ENCODE data around the gene YJEFN3.
A peak's percentile ranks its signal among the peaks of the same experiment; 100 is the strongest.

YJEFN3 gene

DNA sequence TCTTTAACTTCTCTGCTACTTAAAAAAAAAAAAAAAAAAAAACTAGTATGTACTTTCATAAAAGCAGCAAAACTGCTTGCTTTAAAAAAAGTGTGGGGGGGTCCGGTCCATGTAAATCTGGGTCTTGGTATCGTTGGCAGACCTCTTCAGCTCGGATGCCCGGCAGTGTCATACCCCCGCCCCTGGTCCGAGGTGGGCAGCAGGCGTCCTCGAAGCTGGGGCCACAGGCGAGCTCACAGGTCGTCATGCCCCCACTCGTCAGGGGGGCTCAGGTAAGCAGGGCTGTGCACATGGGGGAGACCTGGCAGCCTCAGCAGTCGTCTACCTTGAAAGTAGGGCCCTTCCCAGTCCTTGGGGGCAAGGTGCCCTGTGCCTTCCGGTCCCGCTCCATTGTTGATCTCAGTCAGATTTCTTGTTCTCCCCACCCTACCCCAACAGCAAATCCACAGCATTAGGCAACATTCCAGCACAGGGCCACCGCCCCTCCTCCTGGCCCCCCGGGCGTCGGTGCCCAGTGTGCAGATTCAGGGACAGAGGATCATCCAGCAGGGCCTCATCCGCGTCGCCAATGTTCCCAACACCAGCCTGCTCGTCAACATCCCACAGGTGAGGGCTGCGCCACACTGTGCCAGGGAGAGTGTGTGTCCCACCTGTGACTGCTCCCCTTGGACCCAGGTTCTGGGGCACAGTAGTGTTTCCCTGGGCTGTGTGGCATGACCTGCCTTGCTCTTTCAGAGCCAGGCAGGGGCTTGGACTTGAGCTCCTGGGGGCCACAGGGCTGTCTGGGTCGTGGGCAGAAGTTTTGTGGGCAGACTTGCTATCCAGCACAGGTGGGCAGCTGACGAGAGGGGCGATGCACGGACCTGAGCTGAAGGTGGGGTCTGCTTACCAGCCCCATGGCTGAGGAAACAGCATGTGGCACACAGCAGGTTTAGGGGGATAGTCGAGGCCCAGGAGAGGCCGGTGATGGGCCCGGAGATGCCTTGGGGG lies 32.8 kb upstream of the YJEFN3 start:
- no peak for DNase-seq (ENCODE audit: low read depth in 2 of 2)

DNA sequence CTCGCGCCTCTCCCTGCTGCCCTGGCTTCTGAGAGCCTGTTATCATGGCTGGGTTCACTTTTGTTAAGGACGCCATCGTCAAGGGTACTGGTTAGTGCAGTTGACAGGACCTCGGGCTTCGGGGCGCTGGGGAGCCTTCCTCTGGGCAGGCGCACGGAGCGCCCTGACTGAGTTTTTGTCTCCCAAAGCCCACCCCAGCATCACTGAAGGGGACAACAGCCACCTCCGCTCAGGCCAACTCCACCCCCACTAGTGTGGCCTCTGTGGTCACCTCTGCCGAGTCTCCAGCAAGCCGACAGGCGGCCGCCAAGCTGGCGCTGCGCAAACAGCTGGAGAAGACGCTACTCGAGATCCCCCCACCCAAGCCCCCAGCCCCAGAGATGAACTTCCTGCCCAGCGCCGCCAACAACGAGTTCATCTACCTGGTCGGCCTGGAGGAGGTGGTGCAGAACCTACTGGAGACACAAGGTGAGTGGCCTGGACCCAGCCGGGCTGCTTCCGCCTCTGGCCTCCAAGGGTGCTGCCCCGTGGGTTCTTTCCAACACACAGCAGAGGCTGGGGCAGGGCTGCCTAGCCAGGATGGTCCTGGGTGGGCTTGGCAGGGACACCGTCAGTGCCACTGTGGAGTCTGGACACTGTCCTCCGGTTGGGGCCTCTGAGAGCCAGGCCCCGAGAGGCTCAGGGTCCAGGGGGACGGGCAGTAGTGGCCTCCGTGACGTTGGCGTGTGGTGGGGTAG lies 30.3 kb upstream of the YJEFN3 start:
- no peak for DNase-seq (ENCODE audit: low read depth in 2 of 2)

DNA sequence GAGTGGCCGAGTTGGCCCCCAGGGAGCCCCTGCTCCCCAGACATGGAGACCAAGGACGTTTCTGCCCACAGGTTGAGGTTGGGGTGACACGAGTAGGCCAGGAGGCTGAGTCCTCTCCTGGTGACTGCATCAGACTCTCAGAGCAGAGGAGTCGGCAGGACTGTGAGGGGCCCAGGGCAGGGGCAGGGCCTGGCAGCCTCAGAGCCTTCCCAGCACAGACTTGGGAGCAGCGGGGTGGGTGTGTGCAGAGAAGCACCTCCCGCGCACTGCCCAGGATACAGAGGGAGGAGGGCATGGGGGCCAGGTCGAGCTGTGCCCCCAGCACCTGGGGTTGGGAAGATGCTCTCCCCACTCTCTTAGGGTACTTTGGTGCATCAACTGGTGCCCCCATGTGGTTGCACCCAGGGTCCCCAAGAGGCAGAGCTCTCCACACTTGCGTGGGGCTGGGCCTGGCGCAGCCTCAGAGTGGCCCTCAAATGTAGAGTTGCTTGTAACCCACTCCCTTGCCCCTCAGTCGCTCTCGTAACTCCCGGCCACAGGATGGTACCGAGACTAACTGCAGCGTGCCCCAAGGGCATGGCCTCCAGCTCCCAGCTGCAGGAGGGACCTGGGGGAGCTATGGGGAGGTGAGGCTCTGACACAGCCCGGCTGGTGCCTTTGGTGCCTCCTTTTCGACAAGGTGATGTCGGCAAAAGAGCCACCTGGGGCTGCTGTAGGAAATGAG lies 29.3 kb upstream of the YJEFN3 start:
- DNase-seq (ENCODE audit: low read depth in 2 of 2), result no peak

DNA sequence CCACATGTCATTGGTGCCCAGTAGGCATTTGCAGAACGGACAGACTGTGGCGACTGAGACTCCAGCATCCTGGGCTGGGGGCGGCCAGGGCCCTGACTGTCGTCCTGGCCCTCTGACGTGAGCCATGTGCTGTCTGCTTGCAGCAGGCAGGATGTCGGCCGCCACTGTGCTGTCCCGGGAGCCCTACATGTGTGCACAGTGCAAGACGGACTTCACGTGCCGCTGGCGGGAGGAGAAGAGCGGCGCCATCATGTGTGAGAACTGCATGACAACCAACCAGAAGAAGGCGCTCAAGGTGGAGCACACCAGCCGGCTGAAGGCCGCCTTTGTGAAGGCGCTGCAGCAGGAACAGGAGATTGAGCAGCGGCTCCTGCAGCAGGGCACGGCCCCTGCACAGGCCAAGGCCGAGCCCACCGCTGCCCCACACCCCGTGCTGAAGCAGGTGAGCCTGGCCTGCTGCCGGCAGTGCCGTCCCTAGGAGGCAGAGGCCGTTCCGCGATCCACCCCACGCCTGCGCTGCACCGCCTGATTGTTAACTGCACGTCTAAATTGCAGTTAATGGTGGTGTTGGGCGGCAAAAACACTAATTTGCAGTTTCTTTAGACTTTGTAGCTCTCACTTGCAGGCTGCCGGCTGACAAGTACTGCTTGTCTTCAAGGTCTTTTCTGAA lies 27.6 kb upstream of the YJEFN3 start:
- no peak for DNase-seq (ENCODE audit: low read depth in 2 of 2)

DNA sequence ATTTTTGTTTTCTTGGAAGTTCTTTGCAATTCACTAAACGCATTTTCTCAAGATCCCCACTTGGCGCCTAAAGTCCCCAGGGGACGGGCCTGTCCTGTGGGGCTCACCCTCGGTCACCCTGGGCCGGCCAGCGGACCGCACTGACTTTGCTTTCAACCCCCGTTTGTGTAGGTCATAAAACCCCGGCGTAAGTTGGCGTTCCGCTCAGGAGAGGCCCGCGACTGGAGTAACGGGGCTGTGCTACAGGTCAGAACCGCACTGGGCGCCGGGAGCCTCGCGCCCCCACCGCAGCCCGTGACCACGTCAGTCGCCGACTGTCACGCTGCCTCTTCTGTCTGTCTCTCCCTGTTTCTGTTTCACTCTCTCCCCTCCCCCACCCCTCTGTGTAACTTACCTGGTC lies 26.9 kb upstream of the YJEFN3 start:
- no peak for DNase-seq (ENCODE audit: low read depth in 2 of 2)

DNA sequence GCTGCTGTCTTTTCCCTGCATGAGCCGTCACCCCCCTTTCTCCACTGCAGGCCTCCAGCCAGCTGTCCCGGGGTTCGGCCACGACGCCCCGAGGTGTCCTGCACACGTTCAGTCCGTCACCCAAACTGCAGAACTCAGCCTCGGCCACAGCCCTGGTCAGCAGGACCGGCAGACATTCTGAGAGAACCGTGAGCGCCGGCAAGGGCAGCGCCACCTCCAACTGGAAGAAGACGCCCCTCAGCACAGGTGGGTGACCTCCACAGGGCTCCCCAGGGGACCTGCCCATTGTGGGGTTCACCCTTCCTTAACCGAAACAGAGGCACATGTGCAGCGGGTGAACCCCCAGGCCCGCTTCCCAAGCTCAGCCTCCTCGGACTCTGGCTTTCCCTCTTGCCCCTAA lies 26.4 kb upstream of the YJEFN3 start:
- DNase-seq (ENCODE audit: low read depth in 2 of 2), result no peak

DNA sequence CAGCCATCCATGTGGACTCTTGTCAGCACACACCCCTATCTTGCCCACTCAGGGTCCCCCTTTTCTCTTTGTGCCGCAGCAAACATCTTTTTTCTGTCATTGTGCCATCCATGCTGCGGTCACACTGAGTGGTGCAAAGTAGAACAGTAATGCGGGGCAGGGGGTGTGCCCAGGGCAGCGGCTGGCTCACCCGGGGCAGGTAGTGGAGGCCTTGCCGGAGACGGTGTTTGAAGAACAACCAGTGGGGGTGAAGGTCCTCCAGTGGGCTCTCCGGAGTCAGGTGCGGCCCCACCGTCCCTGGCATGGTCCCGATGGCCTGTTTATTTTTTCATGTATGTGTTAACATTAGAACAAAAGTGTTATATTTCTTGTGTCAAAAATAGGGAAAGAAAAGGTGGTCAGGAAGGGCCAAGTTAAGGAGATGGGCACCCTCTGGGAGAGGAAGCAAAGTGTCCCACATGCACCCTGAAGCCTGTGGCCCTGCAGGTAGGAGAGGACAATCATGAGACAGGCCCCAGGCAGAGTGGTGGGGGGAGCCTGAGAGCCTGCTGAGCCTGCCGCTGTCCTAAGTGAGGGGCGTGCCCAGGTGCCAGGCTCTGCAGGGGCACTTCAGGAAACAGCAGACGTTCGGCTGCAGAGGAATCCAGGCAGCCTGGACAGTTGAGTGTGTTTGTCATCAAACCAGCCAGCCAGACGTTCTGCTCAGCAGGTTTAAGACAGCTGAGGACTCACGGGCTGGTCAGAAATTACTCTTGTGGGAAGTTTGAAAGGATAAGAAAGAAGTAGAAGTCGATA lies 25.7 kb upstream of the YJEFN3 start:
- DNase-seq (ENCODE audit: low read depth in 2 of 2), result no peak

DNA sequence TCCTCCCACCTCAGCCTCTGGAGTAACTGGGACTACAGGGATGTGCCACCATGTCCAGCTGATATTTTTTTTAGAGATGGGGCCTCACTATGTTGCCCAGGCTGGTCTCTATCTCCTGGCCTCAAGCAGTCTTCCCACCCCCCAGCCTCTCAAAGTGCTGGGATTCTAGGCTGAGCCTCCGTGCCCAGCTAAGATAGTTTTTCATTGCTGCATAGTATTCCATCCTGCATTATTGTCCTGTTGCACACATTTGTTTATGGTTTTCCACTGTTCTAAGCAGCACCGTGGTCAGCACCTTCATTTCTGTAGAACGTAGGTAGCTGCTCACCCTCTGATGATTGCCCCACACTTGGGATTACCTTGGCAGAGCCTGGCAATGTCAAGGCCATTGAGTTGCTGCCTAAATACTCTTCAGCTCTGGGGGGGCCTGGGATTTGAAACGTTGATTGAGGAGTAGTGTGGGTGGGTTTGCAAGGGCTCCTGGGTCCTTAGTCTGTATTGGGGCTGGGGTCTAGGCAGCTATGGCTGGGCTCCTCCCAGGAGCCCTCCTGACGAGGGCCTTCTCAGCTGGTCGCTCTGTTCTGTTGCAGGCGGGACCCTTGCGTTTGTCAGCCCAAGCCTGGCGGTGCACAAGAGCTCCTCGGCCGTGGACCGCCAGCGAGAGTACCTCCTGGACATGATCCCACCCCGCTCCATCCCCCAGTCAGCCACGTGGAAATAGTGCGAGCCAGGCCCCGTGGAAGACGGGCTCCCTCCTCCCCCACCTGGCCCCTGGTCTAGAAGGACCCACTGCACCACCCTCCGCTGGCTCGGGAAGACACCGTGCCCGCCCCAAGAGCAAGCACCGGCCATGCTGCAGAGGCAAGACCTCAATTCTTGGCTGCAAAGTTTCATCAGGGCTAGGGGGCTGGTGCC lies 23.7 kb upstream of the YJEFN3 start:
- DNase-seq (ENCODE audit: low read depth in 2 of 2), result no peak

DNA sequence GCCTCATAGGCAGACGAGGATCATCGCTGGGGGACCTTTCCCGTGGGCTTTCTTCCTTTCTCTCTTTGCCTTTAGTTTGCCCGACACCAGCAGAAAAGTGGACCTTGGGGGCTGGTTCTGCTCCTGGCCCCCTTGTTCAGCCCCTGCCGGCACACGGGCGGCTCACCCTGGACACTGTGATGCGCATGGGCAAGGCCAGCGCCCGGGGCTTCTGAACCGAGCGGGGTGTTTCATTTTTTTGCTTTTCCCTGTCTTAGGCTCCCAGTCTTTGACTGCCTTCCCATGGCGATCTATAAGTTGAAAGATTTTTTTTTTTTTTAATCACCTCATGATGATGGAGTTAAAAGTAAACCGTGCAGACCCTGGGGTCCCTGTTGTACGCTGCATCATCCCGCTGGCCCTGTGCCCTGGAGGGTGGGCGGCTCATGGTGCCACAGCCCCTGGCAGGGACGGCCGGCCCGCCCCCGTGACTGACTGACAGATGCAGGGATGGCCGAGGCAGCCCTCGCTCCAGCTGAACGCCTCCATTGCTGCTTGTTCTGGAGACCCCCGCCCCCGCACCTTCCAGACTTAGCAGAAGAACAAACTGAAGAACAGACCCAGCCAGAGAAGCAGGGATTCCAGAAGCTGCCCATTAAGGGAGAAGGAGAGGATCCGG lies 22.9 kb upstream of the YJEFN3 start:
- DNase-seq (ENCODE audit: low read depth in 2 of 2), result no peak

DNA sequence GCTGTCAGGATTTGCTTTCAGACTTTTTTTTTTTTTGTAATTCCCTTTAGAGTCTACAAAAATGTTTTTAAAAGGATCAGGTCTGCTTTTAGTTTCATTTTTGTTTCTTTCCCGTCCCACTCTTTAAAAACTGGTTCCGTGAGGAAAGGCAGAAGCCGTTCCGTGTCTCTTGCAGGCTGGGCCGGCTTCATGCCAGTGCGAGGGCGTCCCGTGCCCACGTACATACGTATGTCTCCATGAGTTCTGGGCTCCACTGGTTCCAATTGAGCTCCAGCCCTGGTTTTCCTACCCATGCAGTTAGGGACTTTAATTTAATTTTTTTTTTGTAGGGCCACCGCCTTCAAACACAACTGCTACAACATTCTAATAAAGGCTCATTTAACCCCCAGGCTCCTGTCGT lies 22.1 kb upstream of the YJEFN3 start:
- DNase-seq (ENCODE audit: low read depth in 2 of 2), result no peak

DNA sequence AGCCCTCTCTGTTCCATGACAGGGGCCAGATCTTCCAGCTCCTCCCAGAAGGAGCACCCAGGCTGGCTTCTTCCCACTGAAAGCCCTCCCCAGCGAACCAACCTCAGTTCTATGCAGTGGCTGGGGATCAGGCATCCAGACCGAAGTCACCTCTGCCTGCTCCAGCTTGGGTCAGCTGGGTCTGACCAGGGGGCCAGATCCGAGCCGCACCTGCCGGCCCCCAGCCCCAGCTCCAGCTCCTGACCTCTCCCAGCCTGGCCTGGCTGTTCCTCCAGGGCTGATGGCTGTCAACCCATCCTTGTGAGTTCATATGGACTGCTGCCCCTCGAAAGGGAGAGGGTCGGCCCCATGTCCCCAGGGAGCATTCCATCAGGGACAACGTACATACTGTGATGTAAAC lies 21.4 kb upstream of the YJEFN3 start:
- DNase-seq (ENCODE audit: low read depth in 2 of 2), result no peak

DNA sequence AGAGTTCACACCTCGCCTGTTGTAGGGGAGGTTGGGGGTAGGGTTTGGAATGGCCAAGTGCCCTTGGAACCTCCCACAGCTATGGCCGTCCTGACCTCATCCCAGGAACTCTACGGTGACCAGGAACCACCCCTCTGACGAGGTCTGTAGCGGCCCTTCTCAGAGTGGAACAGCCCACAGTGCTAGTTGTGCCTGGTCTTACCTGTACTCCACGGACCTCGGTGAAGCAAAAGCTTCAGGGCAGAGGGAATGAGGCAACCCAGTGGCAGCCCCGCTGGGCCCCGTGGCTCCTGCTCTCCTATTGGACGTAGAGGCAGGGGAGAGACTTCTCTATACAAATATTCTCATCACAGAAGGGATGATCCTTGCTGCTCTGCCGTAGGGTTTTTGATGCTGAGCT lies 20.5 kb upstream of the YJEFN3 start:
- DNase-seq (ENCODE audit: low read depth in 2 of 2), result no peak

DNA sequence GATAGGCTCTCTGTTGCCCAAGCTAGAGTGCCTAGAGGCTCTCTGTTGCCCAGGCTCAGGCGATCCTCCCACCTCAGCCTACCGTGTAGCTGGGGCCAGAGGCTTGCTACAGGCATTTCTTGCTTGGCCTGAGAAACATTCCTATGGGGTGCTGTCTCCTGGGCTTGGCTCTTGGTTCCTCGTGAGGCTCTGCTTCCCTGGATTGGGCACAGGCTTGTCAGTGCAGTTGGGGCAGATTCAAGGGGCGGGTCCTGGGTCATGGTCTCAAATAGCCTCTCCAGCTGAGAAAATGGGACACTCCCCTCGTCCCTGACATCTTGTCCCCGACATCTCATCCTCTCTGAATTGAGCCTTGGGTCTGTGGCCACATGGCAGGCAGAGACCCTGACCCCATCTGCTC lies 18.3 kb upstream of the YJEFN3 start:
- no peak for DNase-seq (ENCODE audit: low read depth in 2 of 2)

DNA sequence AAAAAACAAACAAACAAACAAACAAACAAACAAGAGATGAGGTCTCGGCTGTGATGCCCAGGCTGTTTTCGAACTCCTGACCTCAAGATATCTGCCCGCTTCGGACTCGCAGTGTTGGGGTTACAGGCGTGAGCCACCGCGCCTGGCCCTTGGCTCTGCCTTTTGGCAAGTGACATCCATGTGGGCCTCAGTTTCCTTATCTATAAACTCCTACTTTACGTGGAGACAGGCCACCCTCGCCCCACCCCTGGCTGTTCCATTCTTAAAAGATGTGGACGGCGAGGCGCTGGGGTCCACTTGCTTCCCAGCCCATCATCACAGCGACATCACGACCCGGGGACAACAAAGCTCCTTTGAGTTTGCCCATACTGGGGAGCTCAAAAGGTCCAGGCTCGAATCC lies 15.0 kb upstream of the YJEFN3 start:
- DNase-seq (ENCODE audit: low read depth in 2 of 2), result no peak

DNA sequence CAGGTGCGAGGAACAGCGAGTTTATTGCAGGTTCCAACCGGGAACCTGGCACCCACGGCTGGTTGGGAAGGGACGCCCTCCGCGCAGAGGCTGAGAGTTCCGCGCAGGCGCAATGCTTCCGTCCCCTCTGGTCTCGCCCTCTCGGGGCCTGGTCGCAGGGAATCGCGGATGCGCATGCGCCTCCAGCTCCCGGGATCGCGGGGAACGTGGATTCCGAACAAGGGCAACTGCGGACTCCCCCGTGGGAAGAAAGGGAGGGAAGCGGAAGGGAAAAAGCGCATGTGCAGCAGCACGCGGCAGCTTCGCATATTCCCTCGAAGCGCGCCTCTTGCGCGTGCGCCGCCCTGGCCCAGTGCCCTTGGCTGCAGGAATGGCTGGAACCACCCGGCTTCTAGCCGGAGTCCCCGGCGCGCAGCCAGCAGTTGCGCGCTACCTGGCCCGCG lies 14.5 kb upstream of the YJEFN3 start:
- no peak for DNase-seq (ENCODE audit: low read depth in 2 of 2)

DNA sequence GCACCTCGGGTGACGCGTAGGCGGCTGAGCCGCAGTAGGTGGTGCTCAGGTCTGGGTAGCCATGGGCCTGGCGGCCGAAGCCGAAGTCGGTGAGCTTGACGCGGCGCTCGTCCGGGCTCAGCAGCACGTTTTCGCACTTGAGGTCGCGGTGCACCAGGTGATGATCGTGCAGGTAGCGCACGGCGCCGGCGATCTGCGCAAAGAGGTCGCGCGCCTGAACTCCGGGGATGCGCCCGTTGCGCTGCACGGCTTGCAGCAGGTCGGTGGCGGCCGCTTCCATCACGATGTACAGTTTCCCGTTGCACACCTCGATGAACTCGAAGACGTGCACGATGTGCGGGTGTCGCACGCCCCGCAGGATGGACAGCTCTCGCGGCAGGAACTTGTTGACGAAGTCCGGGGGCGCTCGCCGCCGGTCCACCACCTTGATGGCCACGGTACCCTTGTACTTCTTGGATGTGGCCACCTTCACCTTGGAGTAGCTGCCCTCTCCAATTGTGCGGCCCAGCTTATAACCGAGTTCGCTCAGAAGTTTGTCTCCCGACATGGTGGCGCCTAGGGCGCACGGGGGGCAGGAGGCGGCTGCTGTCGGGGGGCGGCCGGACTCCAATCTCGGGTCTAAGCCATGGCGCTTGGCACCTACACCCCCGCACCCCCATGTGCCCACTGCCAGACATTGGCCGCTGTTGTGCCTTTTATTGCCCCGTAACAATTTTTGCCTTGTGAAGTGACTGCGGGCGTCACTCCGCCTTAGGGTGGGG lies 13.7 kb upstream of the YJEFN3 start, which contains the start of gene TSSK6:
TSS of gene TSSK6 (minus strand) at position 668 of the 761 bp plus-strand sequence. CDS start at position 547, 121 bp downstream.
- no peak for DNase-seq (ENCODE audit: low read depth in 2 of 2)

DNA sequence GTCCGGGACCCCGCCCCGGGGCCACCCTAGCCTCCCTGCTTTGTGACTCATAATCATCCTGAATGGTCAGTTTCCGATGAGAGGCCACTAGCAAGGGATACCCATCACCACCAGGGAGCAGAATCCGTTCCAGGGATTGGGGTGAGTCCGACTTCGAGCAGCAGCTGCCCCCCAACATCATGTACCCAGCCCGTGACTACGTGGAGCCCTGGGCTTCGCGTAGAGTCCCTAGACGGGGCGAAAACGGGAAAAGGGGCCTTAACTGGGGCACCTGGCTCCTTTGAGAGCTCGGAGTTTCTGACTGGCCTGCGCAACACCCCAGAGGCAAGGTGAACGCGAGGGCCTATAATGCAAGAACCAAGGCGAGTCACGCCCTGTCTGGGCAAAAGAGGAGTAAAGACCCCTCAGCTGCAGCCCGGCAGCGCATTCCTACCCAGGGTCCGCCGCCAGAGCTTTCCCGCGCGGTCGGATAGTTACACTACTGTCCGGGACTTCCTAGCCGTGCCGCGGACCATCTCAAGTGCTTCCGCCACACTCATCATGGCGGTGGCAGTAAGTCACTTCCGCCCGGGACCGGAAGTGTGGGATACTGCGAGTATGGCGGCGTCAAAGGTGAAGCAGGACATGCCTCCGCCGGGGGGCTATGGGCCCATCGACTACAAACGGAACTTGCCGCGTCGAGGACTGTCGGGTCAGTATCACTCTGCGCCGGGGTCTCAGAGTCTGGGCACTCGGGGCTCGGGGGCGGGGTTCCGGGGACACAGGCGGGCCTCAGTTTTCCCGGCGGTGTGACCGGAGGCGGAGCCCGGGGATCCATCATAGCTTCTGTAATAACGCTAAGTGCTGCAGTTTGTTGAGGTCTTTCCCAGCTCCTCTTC lies 12.8 kb upstream of the YJEFN3 start, which contains the start of gene NDUFA13:
TSS of gene NDUFA13 (plus strand) at position 584 of the 878 bp plus-strand sequence. CDS start at position 598, 14 bp downstream.
- DNase-seq (ENCODE audit: low read depth in 2 of 2), result peak; percentile 86 to 87

All from stimulated activated CD8-positive, alpha-beta memory T cell treated with anti-CD3 and anti-CD28 coated beads, Interleukin-15, amount 100 ng/mL, for 4 hours (primary cell).